Loucy (cell line): ENCODE results near the gene GPALPP1.

Source experiments
- EZH2phosphoT487 ChIP-seq: fragments of 200-600 bp; IDR thresholded peaks from 2 replicates; pipeline ENCODE4 v1.6.1; 2018; ENCODE audit warnings: antibody characterized with exemption, mild to moderate bottlenecking, moderate library complexity, borderline replicate concordance
- TF ChIP-seq, protein P1 (sequence below): fragments of 200-600 bp; sonication (generic); conservative IDR thresholded peaks from 2 replicates; pipeline ENCODE4 v1.5.1; 2014; ENCODE audit warnings: mild to moderate bottlenecking, antibody characterized with exemption, low read length

DNA sequence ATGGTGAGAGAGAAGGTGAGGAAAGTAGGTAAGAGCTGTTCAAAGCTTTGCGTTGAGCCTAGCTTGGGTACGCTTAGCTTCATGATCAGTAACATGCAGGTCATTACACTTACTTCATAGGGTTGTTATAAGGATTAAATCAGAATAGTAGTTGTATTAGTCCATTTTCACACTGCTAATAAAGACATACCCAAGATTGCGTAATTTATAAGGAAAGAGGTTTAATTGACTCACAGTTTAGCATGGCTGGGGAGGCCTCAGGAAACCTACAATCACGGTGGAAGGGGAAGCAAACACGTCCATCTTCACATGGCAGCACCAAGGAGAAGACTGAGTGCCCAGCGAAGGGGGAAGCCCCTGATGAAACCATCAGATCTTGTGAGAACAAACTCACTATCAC lies 21.9 kb downstream of the GPALPP1 start:
- TF ChIP-seq, protein P1, sequence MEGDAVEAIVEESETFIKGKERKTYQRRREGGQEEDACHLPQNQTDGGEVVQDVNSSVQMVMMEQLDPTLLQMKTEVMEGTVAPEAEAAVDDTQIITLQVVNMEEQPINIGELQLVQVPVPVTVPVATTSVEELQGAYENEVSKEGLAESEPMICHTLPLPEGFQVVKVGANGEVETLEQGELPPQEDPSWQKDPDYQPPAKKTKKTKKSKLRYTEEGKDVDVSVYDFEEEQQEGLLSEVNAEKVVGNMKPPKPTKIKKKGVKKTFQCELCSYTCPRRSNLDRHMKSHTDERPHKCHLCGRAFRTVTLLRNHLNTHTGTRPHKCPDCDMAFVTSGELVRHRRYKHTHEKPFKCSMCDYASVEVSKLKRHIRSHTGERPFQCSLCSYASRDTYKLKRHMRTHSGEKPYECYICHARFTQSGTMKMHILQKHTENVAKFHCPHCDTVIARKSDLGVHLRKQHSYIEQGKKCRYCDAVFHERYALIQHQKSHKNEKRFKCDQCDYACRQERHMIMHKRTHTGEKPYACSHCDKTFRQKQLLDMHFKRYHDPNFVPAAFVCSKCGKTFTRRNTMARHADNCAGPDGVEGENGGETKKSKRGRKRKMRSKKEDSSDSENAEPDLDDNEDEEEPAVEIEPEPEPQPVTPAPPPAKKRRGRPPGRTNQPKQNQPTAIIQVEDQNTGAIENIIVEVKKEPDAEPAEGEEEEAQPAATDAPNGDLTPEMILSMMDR, result no peak
- TF ChIP-seq EZH2phosphoT487, result no peak
